K562 (cell line): ENCODE data around the gene NLGN3. TPM values are rescaled to one million over a fixed set of nuclear protein-coding genes. Genes with fewer than 3 reads are reported as not detected.
A peak's percentile ranks its signal among the peaks of the same experiment; 100 is the strongest.

ENCODE experiments used
- ATAC-seq: fragments of 200-7000 bp; cut with Tn5 transposase; 3 replicates; pipeline ENCODE4 v1.9.1; 2020; ENCODE audit warnings: moderate library complexity
- BruUV-seq: library from RNA; stranded (reverse); fragments of 400-500 nt; replicated peaks from 2 replicates; lab custom pipeline; 2021; lab: Mats Ljungman, UMichigan
- CTCF ChIA-PET: fragments of 300-600 bp; formaldehyde crosslinking; extraction: SDS; loops from one replicate; lab custom pipeline; 2021; ENCODE audit warnings: low intra/inter-chr PET ratio; lab: Yijun Ruan, JAX
- POLR2A ChIA-PET: fragments of 300-600, 350-650 bp; sonication (Branson Sonifier 250); formaldehyde crosslinking; extraction: SDS; loops from one replicate; lab custom pipeline; 2021; ENCODE audit warnings: antibody characterized with exemption, inconsistent platforms; lab: Yijun Ruan, JAX
- DNase-seq, 4 experiments: peaks; one replicate each; pipeline versions ENCODE4 v3.0.0 to v3.0.0-alpha.2; 2011 to 2018; ENCODE audit warnings: low spot score in 3 of 4, mixed read lengths in 3 of 4; ENCODE audit errors: extremely low read depth in 1 of 4
- FAIRE-seq: peaks from 2 replicates; lab custom pipeline; 2011; peaks lifted over from hg19 to GRCh38; lab: Jason Lieb, UNC
- H2AFZ ChIP-seq: 2 replicates; pipeline ENCODE4 v1.6.0; 2011; ENCODE audit warnings: low read depth, low read length, control low read depth, inconsistent platforms
- H3K27ac ChIP-seq: fragments of 200-600 bp; 3 replicates; pipeline ENCODE4 v1.8.0; 2011; ENCODE audit warnings: low read depth, mild to moderate bottlenecking, control low read depth, inconsistent platforms, low read length, moderate library complexity, mixed read lengths; ENCODE audit errors: extremely low read depth
- H3K27me3 ChIP-seq, 2 experiments: fragments of 300-600 bp in 1 of 2; 2 replicates in 1 of 2; 3 replicates in 1 of 2; pipeline versions ENCODE4 v1.6.0 to v1.8.0; 2011; ENCODE audit warnings: inconsistent platforms in 2 of 2, low read length in 2 of 2, mild to moderate bottlenecking in 1 of 2, mixed read lengths in 1 of 2, moderate library complexity in 1 of 2; ENCODE audit not compliant: control insufficient read depth in 2 of 2, insufficient read depth in 2 of 2
- H3K36me3 ChIP-seq: fragments of 300-600 bp; 3 replicates; pipeline ENCODE4 v1.8.0; 2011; ENCODE audit warnings: mild to moderate bottlenecking, low read length, inconsistent platforms; ENCODE audit not compliant: control insufficient read depth, insufficient read depth
- H3K4me1 ChIP-seq, 2 experiments: fragments of 200-600 bp in 1 of 2; replicated peaks in 1 of 2; 2 replicates in 1 of 2; 3 replicates in 1 of 2; pipeline versions ENCODE4 v1.5.1 to v1.8.0; 2011; ENCODE audit warnings: inconsistent platforms in 2 of 2, low read length in 2 of 2, mild to moderate bottlenecking in 1 of 2, mixed read lengths in 1 of 2, moderate library complexity in 1 of 2; ENCODE audit not compliant: control insufficient read depth in 2 of 2, insufficient read depth in 2 of 2
- H3K4me2 ChIP-seq: 2 replicates; pipeline ENCODE4 v1.6.1; 2011; ENCODE audit warnings: low read length, control low read depth, inconsistent platforms, mixed read lengths; ENCODE audit not compliant: insufficient read depth
- H3K4me3 ChIP-seq: fragments of 200-600 bp; sonication (generic), shearing (Covaris generic); 2 replicates; pipeline ENCODE4 v1.5.1; 2016; ENCODE audit warnings: control low read depth, inconsistent platforms
- H3K79me2 ChIP-seq: fragments of 200-600 bp; 3 replicates; pipeline ENCODE4 v1.8.0; 2011; ENCODE audit warnings: low read length, inconsistent platforms; ENCODE audit not compliant: control insufficient read depth, insufficient read depth
- H3K9ac ChIP-seq, 2 experiments: 2 replicates each; pipeline versions ENCODE4 v1.6.0 to v1.6.1; 2011; ENCODE audit warnings: low read depth in 2 of 2, low read length in 2 of 2, control low read depth in 1 of 2, inconsistent platforms in 1 of 2, mild to moderate bottlenecking in 1 of 2, mixed read lengths in 1 of 2; ENCODE audit not compliant: insufficient read depth in 1 of 2
- H3K9me1 ChIP-seq: one replicate; pipeline ENCODE4 v1.6.0; 2011; ENCODE audit warnings: inconsistent platforms, mild to moderate bottlenecking, low read length, moderate library complexity; ENCODE audit not compliant: control insufficient read depth, insufficient read depth
- H3K9me3 ChIP-seq: replicated peaks from 2 replicates; pipeline ENCODE4 v1.5.1; 2011; ENCODE audit warnings: low read depth, low read length, inconsistent platforms; ENCODE audit not compliant: control insufficient read depth, insufficient read depth
- H4K20me1 ChIP-seq: replicated peaks from 2 replicates; pipeline ENCODE4 v1.6.1; 2011; ENCODE audit warnings: low read length, inconsistent platforms, mixed read lengths; ENCODE audit not compliant: control insufficient read depth, insufficient read depth
- ARHGAP35 ChIP-seq: fragments of 450-650 bp; IDR thresholded peaks from 2 replicates; pipeline ENCODE4 v1.6.1; 2018; ENCODE audit not compliant: partially characterized antibody
- HDAC6 ChIP-seq: IDR thresholded peaks from 2 replicates; pipeline ENCODE4 v1.6.1; 2012; ENCODE audit warnings: low read depth, mild to moderate bottlenecking, control low read depth, inconsistent platforms, low read length, moderate library complexity
- ILK ChIP-seq: fragments of 450-650 bp; IDR thresholded peaks from 2 replicates; pipeline ENCODE4 v1.6.1; 2016; ENCODE audit warnings: missing genetic modification characterization, low read depth, mild to moderate bottlenecking, missing compliant biosample characterization, moderate library complexity, borderline replicate concordance
- MYNN ChIP-seq, 2 experiments: sonication (generic); formaldehyde crosslinking in 1 of 2; IDR thresholded peaks; 2 replicates each; pipeline versions ENCODE4 v1.5.0 to v1.6.1; 2016 to 2020; ENCODE audit warnings: antibody characterized with exemption in 1 of 2, missing genetic modification reagents in 1 of 2
- NFYB ChIP-seq: IDR thresholded peaks from 2 replicates; pipeline ENCODE4 v1.6.1; 2011; ENCODE audit warnings: mild to moderate bottlenecking, moderate library complexity; ENCODE audit not compliant: insufficient read length; ENCODE audit errors: extremely low read depth
- PTRF ChIP-seq: fragments of 450-650 bp; IDR thresholded peaks from 2 replicates; pipeline ENCODE4 v1.6.1; 2016; ENCODE audit warnings: mild to moderate bottlenecking, missing genetic modification characterization, missing compliant biosample characterization
- SRF ChIP-seq, 2 experiments: fragments of 250-450, 450-650 bp in 1 of 2; sonication (Bioruptor Pico) in 1 of 2; sonication (generic) in 1 of 2; formaldehyde crosslinking; IDR thresholded peaks; 2 replicates each; pipeline versions ENCODE4 v1.5.0 to v1.5.1; 2020 to 2022; ENCODE audit warnings: mild to moderate bottlenecking in 1 of 2, missing genetic modification reagents in 1 of 2
- SUPT5H ChIP-seq: fragments of 450-650 bp; IDR thresholded peaks from 2 replicates; pipeline ENCODE4 v1.6.1; 2016
- TEAD2 ChIP-seq: fragments of 450-650 bp; IDR thresholded peaks from 2 replicates; pipeline ENCODE4 v1.6.1; 2016; ENCODE audit warnings: missing genetic modification characterization, control low read depth, missing compliant biosample characterization
- TOE1 ChIP-seq, 2 experiments: fragments of 450-650 bp in 1 of 2; sonication (generic) in 1 of 2; formaldehyde crosslinking in 1 of 2; IDR thresholded peaks; 2 replicates each; pipeline versions ENCODE4 v1.7.1 to v1.8.0; 2016 to 2022; ENCODE audit warnings: borderline replicate concordance in 2 of 2, mild to moderate bottlenecking in 2 of 2, antibody characterized with exemption in 1 of 2, inconsistent platforms in 1 of 2, low read depth in 1 of 2, missing genetic modification reagents in 1 of 2, moderate library complexity in 1 of 2
- ZKSCAN8 ChIP-seq: fragments of 200-800 bp; sonication (Bioruptor generic); IDR thresholded peaks from 2 replicates; pipeline ENCODE4 v1.6.1; 2016; ENCODE audit warnings: missing genetic modification characterization, missing compliant biosample characterization
- WGBS: fragments of 100-300 bp; shearing (Covaris generic); methylation state at CpG from one replicate; pipeline ENCODE4 v1.1.6; 2016; ENCODE audit warnings: low coverage, mixed read lengths; ENCODE audit not compliant: insufficient coverage; ENCODE audit errors: missing lambda C conversion rate; 5-methylcytosine and 5-hydroxymethylcytosine counted together
- in situ Hi-C: fragments of 300-500 bp; cut with MboI; formaldehyde crosslinking; loops from 4 replicates; pipeline ENCODE4 v1.15.0; 2018; ENCODE audit warnings: inconsistent platforms, mixed read lengths
- intact Hi-C: fragments of 100-400 bp; cut with micrococcal nuclease; formaldehyde crosslinking; loops from 2 replicates; pipeline ENCODE4 v1.14.2; 2022
- polyA plus RNA-seq, 8 experiments: library from polyadenylated mRNA; depleted of rRNA in 4 of 8; stranded (reverse) in 5 of 8; unstranded in 3 of 8; fragments of >200 nt; fragmentation: Nextera tagmentation in 2 of 8; fragmentation: Illumina TruSeq in 1 of 8; extraction: Ambion mirVana in 2 of 8; extraction: Trizol in 1 of 8; gene quantifications; 2 replicates each; pipeline versions ENCODE4 v1.2.1 to v1.2.3, GENCODE V29; 2011 to 2014; ENCODE audit warnings: inconsistent platforms in 1 of 8, missing spikeins in 1 of 8
- total RNA-seq, 7 experiments: library from RNA; depleted of rRNA in 6 of 7; stranded (reverse); fragments of >200 nt in 6 of 7; fragmentation: Illumina TruSeq in 2 of 7; extraction: Trizol in 2 of 7; gene quantifications; 2 replicates each; pipeline versions ENCODE4 v1.2.1 to v1.2.3, GENCODE V29; 2011 to 2021; ENCODE audit warnings: low replicate concordance in 1 of 7
- TF ChIP-seq, protein P1 (sequence below): fragments of 250-450 bp; sonication (Bioruptor Pico); IDR thresholded peaks from 2 replicates; pipeline ENCODE4 v1.4.0; 2020; ENCODE audit warnings: mild to moderate bottlenecking, moderate library complexity, borderline replicate concordance
- TF ChIP-seq, protein P2 (sequence below): fragments of 450-650 bp; IDR thresholded peaks from 2 replicates; pipeline ENCODE4 v1.6.1; 2017; ENCODE audit warnings: antibody characterized with exemption
- TF ChIP-seq, protein P3 (sequence below): sonication (generic); IDR thresholded peaks from 2 replicates; pipeline ENCODE4 v1.6.1; 2016

Gene NLGN3
- total and polyA plus RNA-seq, 9 of the 15 experiments (the other 6 are each of a cell fraction or from before 2014, with no cell fraction given), result 0.03 to 0.86 (median 0.25) TPM

DNA sequence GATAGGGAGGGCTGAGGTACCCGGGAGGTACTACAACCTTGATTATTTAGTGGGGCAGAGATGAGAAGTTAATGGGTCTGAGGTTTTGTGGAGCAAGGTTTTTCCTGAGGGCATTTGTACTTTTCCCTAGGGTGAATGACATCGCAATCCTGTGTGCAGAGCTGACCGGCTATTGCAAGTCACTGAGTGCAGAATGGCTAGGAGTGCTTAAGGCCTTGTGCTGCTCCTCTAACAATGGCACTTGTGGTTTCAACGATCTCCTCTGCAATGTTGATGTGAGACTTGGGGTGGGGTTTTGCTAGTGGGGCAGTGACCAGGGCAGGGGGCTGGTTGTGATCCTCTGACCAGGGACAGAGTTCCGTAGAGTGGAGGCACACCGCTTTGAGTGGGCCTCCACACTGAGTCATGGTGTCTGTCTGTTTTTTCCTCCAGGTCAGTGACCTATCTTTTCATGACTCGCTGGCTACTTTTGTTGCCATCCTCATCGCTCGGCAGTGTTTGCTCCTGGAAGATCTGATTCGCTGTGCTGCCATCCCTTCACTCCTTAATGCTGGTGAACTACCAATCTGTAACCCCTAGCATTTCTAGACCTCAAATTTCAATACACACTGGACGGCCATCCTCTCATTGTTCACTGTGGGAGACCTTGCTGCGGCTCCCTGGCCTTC lies 16.3 kb upstream of the NLGN3 start:
- Histone ChIP-seq H3K79me2 (no peaks in the 10 kb centered on the region; the same call in 2 of the 3 replicates), H4K20me1 (0 out of 2 replicates have a peak, but pooled peaks cover 5% of the 10 kb centered on the region), H3K4me3 (no peak overlapping the region), H3K9ac (0 out of 4 replicates have a peak overlapping the region, but pooled peaks of 1 of the 2 experiments have one; percentile 12), H3K36me3 (peaks cover 95% of the 10 kb centered on the region), H3K9me3 (no peaks in the 10 kb centered on the region), H2AFZ (no peak overlapping the region), H3K4me2 (no peak overlapping the region), H3K9me1 (no peaks in the 10 kb centered on the region), H3K27ac (no peak overlapping the region), H3K4me1 (peaks cover 24 to 34% of the 10 kb centered on the region in 2 experiments; a peak in 4 of 5 replicates), H3K27me3 (no peaks in the 10 kb centered on the region)
- no peak for DNase-seq
- BruUV-seq, result no TSS peak
- CTCF ChIA-PET, result interaction anchor here (1.0 to 1.6 kb wide), 3 partner anchors 28 to 50 kb away, joined by 3 to 6 read pairs (median 4); no protein-coding TSS in a partner anchor
- in situ Hi-C loops, result no loop called here
- no peak for ATAC-seq
- POLR2A ChIA-PET, result interaction anchor here (1.4 to 4.2 kb wide), 2 partner anchors 10 to 11 kb away, joined by 4 to 29 read pairs; partner anchors contain the start of gene MED12
- intact Hi-C loops, result no loop called here
- no peak for FAIRE-seq
- 73% methylated on average over 10 of the region's 12 CpGs for WGBS
- TF ChIP-seq, protein P1, sequence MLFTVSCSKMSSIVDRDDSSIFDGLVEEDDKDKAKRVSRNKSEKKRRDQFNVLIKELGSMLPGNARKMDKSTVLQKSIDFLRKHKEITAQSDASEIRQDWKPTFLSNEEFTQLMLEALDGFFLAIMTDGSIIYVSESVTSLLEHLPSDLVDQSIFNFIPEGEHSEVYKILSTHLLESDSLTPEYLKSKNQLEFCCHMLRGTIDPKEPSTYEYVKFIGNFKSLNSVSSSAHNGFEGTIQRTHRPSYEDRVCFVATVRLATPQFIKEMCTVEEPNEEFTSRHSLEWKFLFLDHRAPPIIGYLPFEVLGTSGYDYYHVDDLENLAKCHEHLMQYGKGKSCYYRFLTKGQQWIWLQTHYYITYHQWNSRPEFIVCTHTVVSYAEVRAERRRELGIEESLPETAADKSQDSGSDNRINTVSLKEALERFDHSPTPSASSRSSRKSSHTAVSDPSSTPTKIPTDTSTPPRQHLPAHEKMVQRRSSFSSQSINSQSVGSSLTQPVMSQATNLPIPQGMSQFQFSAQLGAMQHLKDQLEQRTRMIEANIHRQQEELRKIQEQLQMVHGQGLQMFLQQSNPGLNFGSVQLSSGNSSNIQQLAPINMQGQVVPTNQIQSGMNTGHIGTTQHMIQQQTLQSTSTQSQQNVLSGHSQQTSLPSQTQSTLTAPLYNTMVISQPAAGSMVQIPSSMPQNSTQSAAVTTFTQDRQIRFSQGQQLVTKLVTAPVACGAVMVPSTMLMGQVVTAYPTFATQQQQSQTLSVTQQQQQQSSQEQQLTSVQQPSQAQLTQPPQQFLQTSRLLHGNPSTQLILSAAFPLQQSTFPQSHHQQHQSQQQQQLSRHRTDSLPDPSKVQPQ (CRISPR knock-in tag), result no peak
- TF ChIP-seq ZKSCAN8 (CRISPR knock-in tag) (no peak), TEAD2 (no peak), SRF (CRISPR knock-in tag; IDR thresholded peaks at IDR 0.05) (no peak), ARHGAP35 (no peak), TOE1 (IDR thresholded peaks at IDR 0.05; ENCODE audit: borderline replicate concordance) (no peak), TOE1 (CRISPR knock-in tag; IDR thresholded peaks at IDR 0.05; ENCODE audit: borderline replicate concordance, low read depth) (no peak), MYNN (IDR thresholded peaks at IDR 0.05) (no peak), MYNN (CRISPR knock-in tag; IDR thresholded peaks at IDR 0.05) (no peak), HDAC6 (no peak), SUPT5H (no peak), ILK (tag) (no peak), PTRF (tag) (no peak), NFYB (no peak)
- TF ChIP-seq, protein P2, sequence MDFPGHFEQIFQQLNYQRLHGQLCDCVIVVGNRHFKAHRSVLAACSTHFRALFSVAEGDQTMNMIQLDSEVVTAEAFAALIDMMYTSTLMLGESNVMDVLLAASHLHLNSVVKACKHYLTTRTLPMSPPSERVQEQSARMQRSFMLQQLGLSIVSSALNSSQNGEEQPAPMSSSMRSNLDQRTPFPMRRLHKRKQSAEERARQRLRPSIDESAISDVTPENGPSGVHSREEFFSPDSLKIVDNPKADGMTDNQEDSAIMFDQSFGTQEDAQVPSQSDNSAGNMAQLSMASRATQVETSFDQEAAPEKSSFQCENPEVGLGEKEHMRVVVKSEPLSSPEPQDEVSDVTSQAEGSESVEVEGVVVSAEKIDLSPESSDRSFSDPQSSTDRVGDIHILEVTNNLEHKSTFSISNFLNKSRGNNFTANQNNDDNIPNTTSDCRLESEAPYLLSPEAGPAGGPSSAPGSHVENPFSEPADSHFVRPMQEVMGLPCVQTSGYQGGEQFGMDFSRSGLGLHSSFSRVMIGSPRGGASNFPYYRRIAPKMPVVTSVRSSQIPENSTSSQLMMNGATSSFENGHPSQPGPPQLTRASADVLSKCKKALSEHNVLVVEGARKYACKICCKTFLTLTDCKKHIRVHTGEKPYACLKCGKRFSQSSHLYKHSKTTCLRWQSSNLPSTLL, result no peak
- TF ChIP-seq, protein P3, sequence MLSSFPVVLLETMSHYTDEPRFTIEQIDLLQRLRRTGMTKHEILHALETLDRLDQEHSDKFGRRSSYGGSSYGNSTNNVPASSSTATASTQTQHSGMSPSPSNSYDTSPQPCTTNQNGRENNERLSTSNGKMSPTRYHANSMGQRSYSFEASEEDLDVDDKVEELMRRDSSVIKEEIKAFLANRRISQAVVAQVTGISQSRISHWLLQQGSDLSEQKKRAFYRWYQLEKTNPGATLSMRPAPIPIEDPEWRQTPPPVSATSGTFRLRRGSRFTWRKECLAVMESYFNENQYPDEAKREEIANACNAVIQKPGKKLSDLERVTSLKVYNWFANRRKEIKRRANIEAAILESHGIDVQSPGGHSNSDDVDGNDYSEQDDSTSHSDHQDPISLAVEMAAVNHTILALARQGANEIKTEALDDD, result no peak
